ENCODE results near the gene TFB2M.

Gene TFB2M

DNA sequence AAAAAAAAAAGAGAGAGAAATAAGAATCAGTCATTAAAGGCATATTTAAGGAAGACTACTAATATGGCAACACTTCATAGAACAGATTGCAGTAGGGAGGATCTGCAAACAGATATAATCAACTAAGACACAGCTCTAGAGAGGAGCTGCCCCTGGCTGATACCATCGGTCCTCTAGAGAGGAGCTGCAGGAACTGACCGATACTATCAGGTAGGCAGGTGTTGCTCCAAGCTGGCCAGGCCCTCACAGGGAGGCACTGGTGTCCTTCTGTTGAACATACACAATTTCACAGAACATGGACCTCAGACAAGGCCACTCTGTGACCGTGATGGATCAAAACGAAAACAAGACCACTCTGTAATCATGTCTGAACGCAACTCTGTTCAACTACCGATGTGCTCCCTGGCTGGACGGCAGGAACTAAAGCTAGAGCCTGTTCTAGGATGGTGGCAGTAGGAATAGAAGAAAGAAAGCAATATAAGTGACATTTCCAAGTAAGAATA is 74.5 kb downstream of the TFB2M start:
- no peak for TF ChIP-seq POLR2A (IDR thresholded peaks at IDR 0.05; ENCODE audit: extremely low read depth, insufficient read length)
- TF ChIP-seq, protein P1, sequence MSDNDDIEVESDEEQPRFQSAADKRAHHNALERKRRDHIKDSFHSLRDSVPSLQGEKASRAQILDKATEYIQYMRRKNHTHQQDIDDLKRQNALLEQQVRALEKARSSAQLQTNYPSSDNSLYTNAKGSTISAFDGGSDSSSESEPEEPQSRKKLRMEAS (IDR thresholded peaks at IDR 0.05; ENCODE audit: low read depth, low read length) = no peak
- TF ChIP-seq, protein P2, sequence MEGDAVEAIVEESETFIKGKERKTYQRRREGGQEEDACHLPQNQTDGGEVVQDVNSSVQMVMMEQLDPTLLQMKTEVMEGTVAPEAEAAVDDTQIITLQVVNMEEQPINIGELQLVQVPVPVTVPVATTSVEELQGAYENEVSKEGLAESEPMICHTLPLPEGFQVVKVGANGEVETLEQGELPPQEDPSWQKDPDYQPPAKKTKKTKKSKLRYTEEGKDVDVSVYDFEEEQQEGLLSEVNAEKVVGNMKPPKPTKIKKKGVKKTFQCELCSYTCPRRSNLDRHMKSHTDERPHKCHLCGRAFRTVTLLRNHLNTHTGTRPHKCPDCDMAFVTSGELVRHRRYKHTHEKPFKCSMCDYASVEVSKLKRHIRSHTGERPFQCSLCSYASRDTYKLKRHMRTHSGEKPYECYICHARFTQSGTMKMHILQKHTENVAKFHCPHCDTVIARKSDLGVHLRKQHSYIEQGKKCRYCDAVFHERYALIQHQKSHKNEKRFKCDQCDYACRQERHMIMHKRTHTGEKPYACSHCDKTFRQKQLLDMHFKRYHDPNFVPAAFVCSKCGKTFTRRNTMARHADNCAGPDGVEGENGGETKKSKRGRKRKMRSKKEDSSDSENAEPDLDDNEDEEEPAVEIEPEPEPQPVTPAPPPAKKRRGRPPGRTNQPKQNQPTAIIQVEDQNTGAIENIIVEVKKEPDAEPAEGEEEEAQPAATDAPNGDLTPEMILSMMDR (IDR thresholded peaks at IDR 0.05; ENCODE audit: low read depth, low read length) = no peak
- no peak for TF ChIP-seq MYC (IDR thresholded peaks at IDR 0.05; ENCODE audit: low read depth, low read length)
- H3K4me3 ChIP-seq (ENCODE audit: low read depth, low read length) = no peak overlapping the region
- no peak for DNase-seq (ENCODE audit: low read depth)
